Calu3 (cell line): ENCODE data around the gene EYA2. TPM values are rescaled to one million over a fixed set of nuclear protein-coding genes. Genes with fewer than 3 reads are reported as not detected.

Experiments used
- BruUV-seq: library from RNA; stranded (reverse); fragments of 400-500 nt; replicated peaks from 2 replicates; lab custom pipeline; 2021; lab: Mats Ljungman, UMichigan
- CTCF ChIA-PET: fragments of 300-600 bp; sonication (Branson Sonifier 250); formaldehyde crosslinking; loops from one replicate; lab custom pipeline; 2022; ENCODE audit warnings: antibody characterized with exemption; lab: Charles Lee
- DNase-seq: peaks from one replicate; pipeline ENCODE4 v3.0.0; 2022
- H3K27ac Mint-ChIP-seq: one replicate; pipeline ENCODE4 v1.8.0; 2022; ENCODE audit warnings: mixed read lengths; ENCODE audit not compliant: unreplicated experiment
- H3K27me3 Mint-ChIP-seq: one replicate; pipeline ENCODE4 v1.8.0; 2022; ENCODE audit warnings: mixed read lengths; ENCODE audit not compliant: unreplicated experiment
- H3K36me3 Mint-ChIP-seq: one replicate; pipeline ENCODE4 v1.8.0; 2022; ENCODE audit warnings: mild to moderate bottlenecking, moderate library complexity, mixed read lengths; ENCODE audit not compliant: insufficient read depth, unreplicated experiment
- H3K4me1 Mint-ChIP-seq: one replicate; pipeline ENCODE4 v1.8.0; 2022; ENCODE audit warnings: mild to moderate bottlenecking, low read depth, mixed read lengths; ENCODE audit not compliant: unreplicated experiment
- H3K4me3 Mint-ChIP-seq: one replicate; pipeline ENCODE4 v1.8.0; 2022; ENCODE audit warnings: mild to moderate bottlenecking, low read depth, moderate library complexity, mixed read lengths; ENCODE audit not compliant: unreplicated experiment
- H3K9me3 Mint-ChIP-seq: one replicate; pipeline ENCODE4 v1.8.0; 2022; ENCODE audit warnings: low read depth, mixed read lengths; ENCODE audit not compliant: unreplicated experiment
- intact Hi-C: fragments of 100-400 bp; cut with micrococcal nuclease; formaldehyde crosslinking; loops from one replicate; pipeline ENCODE4 v1.10.0; 2022; ENCODE audit not compliant: unreplicated experiment
- total RNA-seq: library from RNA; stranded (reverse); gene quantifications from 2 replicates; pipeline ENCODE4 v1.2.3, GENCODE V29; 2022
- TF ChIP-seq, protein P1 (sequence below): fragments of 200-600 bp; IDR thresholded peaks from one replicate; pipeline ENCODE4 v1.8.0; 2022; ENCODE audit warnings: antibody characterized with exemption; ENCODE audit not compliant: unreplicated experiment

Gene EYA2
- total RNA-seq, 1 experiment from 2014 or later = 0.35 TPM

DNA sequence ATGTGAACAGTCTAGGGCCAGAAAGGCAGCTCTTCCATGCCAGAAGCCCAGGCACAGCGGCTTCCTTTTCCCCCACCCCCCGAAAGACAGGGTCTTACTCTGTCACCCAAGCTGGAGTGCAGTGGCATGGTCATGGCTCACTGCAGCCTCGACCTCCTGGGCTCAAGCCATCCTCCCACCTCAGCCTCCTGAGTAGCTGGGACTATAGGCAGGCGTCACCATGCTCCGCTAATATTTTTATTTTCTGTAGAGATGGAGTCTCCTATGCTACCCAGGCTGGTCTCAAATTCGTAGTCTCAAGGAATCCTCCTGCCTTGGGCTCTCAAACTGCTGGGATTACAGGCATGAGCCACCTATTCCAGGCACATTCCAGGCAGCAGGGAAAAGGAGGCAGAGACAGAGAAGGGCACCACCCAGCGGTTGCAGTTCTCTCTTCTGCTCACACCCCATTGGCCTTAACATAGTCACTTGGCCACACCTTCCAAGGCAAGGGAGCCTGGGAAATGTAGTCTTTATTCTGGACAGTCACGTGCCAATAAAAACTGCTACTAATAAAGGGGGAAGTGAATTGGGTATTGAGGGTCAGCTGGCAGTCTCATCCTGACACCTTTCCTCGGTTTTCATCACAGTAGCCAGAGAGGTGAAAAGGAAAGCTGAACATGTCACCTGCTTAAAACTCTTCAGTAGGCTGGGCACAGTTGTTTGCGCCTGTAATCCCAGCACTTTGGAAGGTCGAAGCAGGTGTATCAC is 255.9 kb downstream of the EYA2 start:
- peaks cover 14% of the 10 kb centered on the region for H3K27me3 Mint-ChIP-seq

GRCh38 chr20:47152068-47152467 is 257.4 kb downstream of the EYA2 start:
- no peak overlapping the region for H3K4me3 Mint-ChIP-seq
- CTCF ChIA-PET = interaction anchor here (0.6 to 0.9 kb wide), 2 partner anchors 154 to 556 kb away, joined by 3 to 4 read pairs; no protein-coding TSS in a partner anchor
- intact Hi-C loops = no loop called here

More for the DNA sequence above, 255.9 kb downstream of the EYA2 start:
- DNase-seq = peak; percentile 86
- peaks cover 45% of the 10 kb centered on the region for H3K4me1 Mint-ChIP-seq
- H3K4me3 Mint-ChIP-seq = no peak overlapping the region
- CTCF ChIA-PET = interaction anchor here (0.6 to 2.1 kb wide), 3 partner anchors 19 to 398 kb away, joined by 3 to 9 read pairs (median 3); no protein-coding TSS in a partner anchor
- H3K9me3 Mint-ChIP-seq = no peaks in the 10 kb centered on the region
- H3K27ac Mint-ChIP-seq = no peak overlapping the region
- TF ChIP-seq, protein P1, sequence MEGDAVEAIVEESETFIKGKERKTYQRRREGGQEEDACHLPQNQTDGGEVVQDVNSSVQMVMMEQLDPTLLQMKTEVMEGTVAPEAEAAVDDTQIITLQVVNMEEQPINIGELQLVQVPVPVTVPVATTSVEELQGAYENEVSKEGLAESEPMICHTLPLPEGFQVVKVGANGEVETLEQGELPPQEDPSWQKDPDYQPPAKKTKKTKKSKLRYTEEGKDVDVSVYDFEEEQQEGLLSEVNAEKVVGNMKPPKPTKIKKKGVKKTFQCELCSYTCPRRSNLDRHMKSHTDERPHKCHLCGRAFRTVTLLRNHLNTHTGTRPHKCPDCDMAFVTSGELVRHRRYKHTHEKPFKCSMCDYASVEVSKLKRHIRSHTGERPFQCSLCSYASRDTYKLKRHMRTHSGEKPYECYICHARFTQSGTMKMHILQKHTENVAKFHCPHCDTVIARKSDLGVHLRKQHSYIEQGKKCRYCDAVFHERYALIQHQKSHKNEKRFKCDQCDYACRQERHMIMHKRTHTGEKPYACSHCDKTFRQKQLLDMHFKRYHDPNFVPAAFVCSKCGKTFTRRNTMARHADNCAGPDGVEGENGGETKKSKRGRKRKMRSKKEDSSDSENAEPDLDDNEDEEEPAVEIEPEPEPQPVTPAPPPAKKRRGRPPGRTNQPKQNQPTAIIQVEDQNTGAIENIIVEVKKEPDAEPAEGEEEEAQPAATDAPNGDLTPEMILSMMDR = peak; percentile 61
- BruUV-seq = no TSS peak
- intact Hi-C loops = loop anchor here (1.0 to 2.0 kb wide), 2 partner anchors 392 to 398 kb away; no protein-coding TSS in a partner anchor
- no peaks in the 10 kb centered on the region for H3K36me3 Mint-ChIP-seq

DNA sequence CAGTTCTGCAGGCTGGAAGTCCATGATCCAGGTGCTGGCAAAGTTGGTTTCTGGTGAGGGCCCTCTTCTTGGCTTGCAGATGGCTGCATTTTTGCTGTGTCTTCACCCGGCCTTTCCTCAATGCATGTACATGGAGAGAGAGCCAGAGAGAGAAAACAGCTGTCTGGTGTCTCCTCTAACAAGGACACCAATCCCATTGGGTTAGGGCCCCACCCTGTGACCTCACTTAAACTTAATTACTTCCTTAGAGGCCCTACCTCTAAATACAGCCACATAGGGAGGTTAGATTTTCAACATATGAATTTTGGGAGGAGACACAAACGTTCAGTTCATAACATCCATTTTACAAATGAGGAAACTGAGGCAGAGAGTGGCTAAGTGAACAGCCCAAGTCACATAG is 259.4 kb downstream of the EYA2 start:
- H3K27me3 Mint-ChIP-seq = peaks cover 14% of the 10 kb centered on the region
- TF ChIP-seq, protein P1 = no peak
- H3K4me3 Mint-ChIP-seq = no peak overlapping the region
- CTCF ChIA-PET = interaction anchor here (1.1 kb wide), 1 partner anchor 340 kb away, joined by 6 read pairs; no protein-coding TSS in a partner anchor
- peaks cover 25% of the 10 kb centered on the region for H3K4me1 Mint-ChIP-seq
- no peak for DNase-seq
- intact Hi-C loops = no loop called here
- H3K9me3 Mint-ChIP-seq = no peaks in the 10 kb centered on the region
- H3K36me3 Mint-ChIP-seq = no peaks in the 10 kb centered on the region
- no peak overlapping the region for H3K27ac Mint-ChIP-seq
- BruUV-seq = no TSS peak

More at GRCh38 chr20:47152068-47152467, 257.4 kb downstream of the EYA2 start:
- TF ChIP-seq, protein P1 = no peak
- no TSS peak for BruUV-seq
- Mint-ChIP-seq H3K36me3 (no peaks in the 10 kb centered on the region), H3K4me1 (peaks cover 30% of the 10 kb centered on the region), H3K27me3 (peaks cover 14% of the 10 kb centered on the region), H3K27ac (no peak overlapping the region), H3K9me3 (no peaks in the 10 kb centered on the region)
- no peak for DNase-seq

- CTCF ChIA-PET = no interaction called here
- no TSS peak for BruUV-seq
- peaks cover 9% of the 10 kb centered on the region for H3K4me1 Mint-ChIP-seq
- H3K36me3 Mint-ChIP-seq = no peaks in the 10 kb centered on the region
- no peak overlapping the region for H3K27ac Mint-ChIP-seq
- H3K4me3 Mint-ChIP-seq = no peak overlapping the region
- no peaks in the 10 kb centered on the region for H3K9me3 Mint-ChIP-seq
- intact Hi-C loops = no loop called here
- DNase-seq = no peak
- TF ChIP-seq, protein P1 = no peak
- H3K27me3 Mint-ChIP-seq = peaks cover 14% of the 10 kb centered on the region
These were observed 261.9 kb downstream of the EYA2 start for GRCh38 chr20:47156301-47157137.
